Measurements from ENCODE around the gene HNRNPUL2. TPM values are rescaled to one million over a fixed set of nuclear protein-coding genes. Genes with fewer than 3 reads are reported as not detected.
"Not testable (repeated sequence)": the region's sequence is repeated elsewhere in the genome, so short reads cannot be mapped to it uniquely, and the experiment has no call there.

The HNRNPUL2 gene
- total and polyA plus RNA-seq, 2 donors (not counting 1 experiment from before 2014, with no cell fraction given) = 14.6 to 70.4 TPM

DNA sequence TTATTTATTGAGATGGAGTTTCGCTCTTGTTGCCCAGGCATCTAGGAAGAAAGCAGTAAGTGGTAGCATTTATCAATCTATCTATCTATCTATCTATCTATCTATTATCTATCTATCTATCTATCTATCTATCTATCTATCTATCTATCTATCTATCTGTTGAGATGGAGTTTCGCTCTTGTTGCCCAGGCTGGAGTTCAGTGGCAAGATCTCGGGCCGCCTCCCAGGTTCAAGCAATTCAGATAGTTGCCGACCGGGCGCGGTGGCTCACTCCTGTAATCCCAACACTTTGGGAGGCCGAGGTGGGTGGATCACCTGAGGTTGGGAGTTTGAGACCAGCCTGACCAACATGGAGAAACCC, 33.6 kb upstream of the HNRNPUL2 start:
- POLR2A ChIA-PET = interaction anchor here (0.7 to 3.3 kb wide), 14 partner anchors 7 to 170 kb away, joined by 3 to 21 read pairs (median 6); partner anchors contain the start of genes C11orf98, CSKMT, HNRNPUL2 and NXF1
- not testable (repeated sequence) for H3K27ac ChIP-seq (ENCODE audit: low read length in 2 of 2)

GRCh38 chr11:62757846-62758788, 30.9 kb upstream of the HNRNPUL2 start:
- Histone ChIP-seq H2AFZ (ENCODE audit: insufficient read depth, low read depth, low read length, poor library complexity, severe bottlenecking) (no peak overlapping the region), H3K9me3 (ENCODE audit: control extremely low read depth in 1 of 3, control insufficient read depth in 2 of 3, insufficient read depth in 1 of 3, low read length in 2 of 3) (no peaks in the 10 kb centered on the region), H3K36me3 (replicated peaks in 1 of 2; ENCODE audit: control extremely low read depth in 1 of 2, control insufficient read depth in 1 of 2, extremely low read depth in 1 of 2, insufficient read depth in 2 of 2, low read length in 1 of 2) (no peaks in the 10 kb centered on the region), H4K20me1 (ENCODE audit: control insufficient read depth, insufficient read depth, low read length, poor library complexity, severe bottlenecking) (peaks cover 8% of the 10 kb centered on the region), H3K4me2 (replicated peaks; ENCODE audit: low read depth, low read length, poor library complexity, severe bottlenecking) (no peak overlapping the region), H3K27ac (ENCODE audit: low read length in 2 of 2) (no peak overlapping the region), H3K27me3 (replicated peaks in 1 of 4; ENCODE audit: control extremely low read depth in 1 of 4, control insufficient read depth in 3 of 4, insufficient read depth in 4 of 4, low read length in 3 of 4) (no peaks in the 10 kb centered on the region), H3K9ac (ENCODE audit: low read length) (no peak overlapping the region), H3K4me3 (ENCODE audit: control extremely low read depth in 1 of 5, extremely low read depth in 1 of 5, insufficient read depth in 1 of 5, low read depth in 2 of 5, low read length in 4 of 5) (no peak overlapping the region), H3K79me2 (ENCODE audit: control insufficient read depth, insufficient read depth, low read length) (peaks cover 26% of the 10 kb centered on the region), H3K4me1 (ENCODE audit: control insufficient read depth in 2 of 2, insufficient read depth in 2 of 2, low read length in 2 of 2) (peaks cover 16 to 30% of the 10 kb centered on the region in 2 donors)
- intact Hi-C loops (cut with micrococcal nuclease) = no loop called here
- TF ChIP-seq EZH2 (IDR thresholded peaks at IDR 0.05; ENCODE audit: borderline replicate concordance, insufficient read depth, low read depth, low read length, poor library complexity, severe bottlenecking) = no peak
- TF ChIP-seq, protein P1, sequence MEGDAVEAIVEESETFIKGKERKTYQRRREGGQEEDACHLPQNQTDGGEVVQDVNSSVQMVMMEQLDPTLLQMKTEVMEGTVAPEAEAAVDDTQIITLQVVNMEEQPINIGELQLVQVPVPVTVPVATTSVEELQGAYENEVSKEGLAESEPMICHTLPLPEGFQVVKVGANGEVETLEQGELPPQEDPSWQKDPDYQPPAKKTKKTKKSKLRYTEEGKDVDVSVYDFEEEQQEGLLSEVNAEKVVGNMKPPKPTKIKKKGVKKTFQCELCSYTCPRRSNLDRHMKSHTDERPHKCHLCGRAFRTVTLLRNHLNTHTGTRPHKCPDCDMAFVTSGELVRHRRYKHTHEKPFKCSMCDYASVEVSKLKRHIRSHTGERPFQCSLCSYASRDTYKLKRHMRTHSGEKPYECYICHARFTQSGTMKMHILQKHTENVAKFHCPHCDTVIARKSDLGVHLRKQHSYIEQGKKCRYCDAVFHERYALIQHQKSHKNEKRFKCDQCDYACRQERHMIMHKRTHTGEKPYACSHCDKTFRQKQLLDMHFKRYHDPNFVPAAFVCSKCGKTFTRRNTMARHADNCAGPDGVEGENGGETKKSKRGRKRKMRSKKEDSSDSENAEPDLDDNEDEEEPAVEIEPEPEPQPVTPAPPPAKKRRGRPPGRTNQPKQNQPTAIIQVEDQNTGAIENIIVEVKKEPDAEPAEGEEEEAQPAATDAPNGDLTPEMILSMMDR (IDR thresholded peaks at IDR 0.05) = no peak
- ChIA-PET CTCF (interaction anchor here (1.4 to 1.6 kb wide), 2 partner anchors 10 to 11 kb away, joined by 3 to 4 read pairs; no protein-coding TSS in a partner anchor), POLR2A (no interaction called here)
- DNase-seq (no peak), ATAC-seq (ENCODE audit: low read depth) (no peak)
- Mint-ChIP-seq H3K9me3 (ENCODE audit: insufficient read depth) (no peaks in the 10 kb centered on the region), H3K27me3 (no peaks in the 10 kb centered on the region), H3K4me1 (peaks cover 30% of the 10 kb centered on the region), H3K27ac (no peak overlapping the region), H3K4me3 (no peak overlapping the region)
- WGBS (ENCODE audit: insufficient coverage) = 86% methylated on average over 4 of the region's 9 CpGs

More for the DNA sequence above, 33.6 kb upstream of the HNRNPUL2 start:
- Histone ChIP-seq H3K9ac (ENCODE audit: low read length) (peak overlapping the region; percentile 76), H3K4me1 (ENCODE audit: control insufficient read depth in 2 of 2, insufficient read depth in 2 of 2, low read length in 2 of 2) (peaks cover 12 to 17% of the 10 kb centered on the region in 2 donors), H3K36me3 (replicated peaks in 1 of 2; ENCODE audit: control extremely low read depth in 1 of 2, control insufficient read depth in 1 of 2, extremely low read depth in 1 of 2, insufficient read depth in 2 of 2, low read length in 1 of 2) (peaks cover 4 to 12% of the 10 kb centered on the region in 2 experiments), H3K4me2 (replicated peaks; ENCODE audit: low read depth, low read length, poor library complexity, severe bottlenecking) (peak overlapping the region; percentile 78), H3K79me2 (ENCODE audit: control insufficient read depth, insufficient read depth, low read length) (peaks cover 26% of the 10 kb centered on the region), H2AFZ (ENCODE audit: insufficient read depth, low read depth, low read length, poor library complexity, severe bottlenecking) (peak overlapping the region; percentile 84), H3K4me3 (ENCODE audit: control extremely low read depth in 1 of 5, extremely low read depth in 1 of 5, insufficient read depth in 1 of 5, low read depth in 2 of 5, low read length in 4 of 5) (peak overlapping the region in 2 of 5 experiments; percentile 23 to 87)
- H3K4me3 Mint-ChIP-seq = peak overlapping the region; percentile 98
- peaks cover 21% of the 10 kb centered on the region for H3K4me1 Mint-ChIP-seq
- not testable (repeated sequence) for H3K9me3 ChIP-seq (ENCODE audit: control extremely low read depth in 1 of 3, control insufficient read depth in 2 of 3, insufficient read depth in 1 of 3, low read length in 2 of 3); H3K27me3 ChIP-seq (replicated peaks in 1 of 4; ENCODE audit: control extremely low read depth in 1 of 4, control insufficient read depth in 3 of 4, insufficient read depth in 4 of 4, low read length in 3 of 4); H3K9me3 Mint-ChIP-seq (ENCODE audit: insufficient read depth); ATAC-seq (ENCODE audit: low read depth); H3K27me3 Mint-ChIP-seq; H4K20me1 ChIP-seq (ENCODE audit: control insufficient read depth, insufficient read depth, low read length, poor library complexity, severe bottlenecking)
- H3K27ac Mint-ChIP-seq = peak overlapping the region; percentile 98
- DNase-seq = peak; percentile 26
- intact Hi-C loops (cut with micrococcal nuclease) = loop anchor here (1.0 to 5.0 kb wide), 8 partner anchors 8 to 794 kb away; partner anchors contain the start of genes FTH1, GANAB, TAF6L and TMEM223
- CTCF ChIA-PET = interaction anchor here (1.0 to 3.7 kb wide), 5 partner anchors 9 to 102 kb away, joined by 4 to 23 read pairs (median 9); partner anchors contain the start of gene TMEM179B
- 80% methylated on average over 4 of the region's 9 CpGs for WGBS (ENCODE audit: insufficient coverage)

All from B cell (primary cell).